Right lung (tissue), 5 donors: ENCODE results near the gene APH1B. TPM values are rescaled to one million over a fixed set of nuclear protein-coding genes. Genes with fewer than 3 reads are reported as not detected.
"Not testable (repeated sequence)": the region's sequence is repeated elsewhere in the genome, so short reads cannot be mapped to it uniquely, and the experiment has no call there.

Source experiments
- DNase-seq, 2 donors: peaks; one replicate each; pipeline ENCODE4 v3.0.0-alpha.2; 2013
- polyA plus RNA-seq, 5 donors: library from polyadenylated mRNA; unstranded; fragments of 120-200 nt; gene quantifications; one replicate each; pipeline versions ENCODE4 v1.2.1 to v1.2.3, GENCODE V29; 2013; ENCODE audit warnings: inconsistent platforms in 1 of 5, low replicate concordance in 1 of 5; ENCODE audit not compliant: insufficient read length in 5 of 5, insufficient read depth in 1 of 5

APH1B gene
- polyA plus RNA-seq, 5 donors = 22.0 to 30.6 (median 28.7) TPM

- no peak for DNase-seq
Observed at GRCh38 chr15:63329567-63330350, 52.4 kb downstream of the APH1B start.

GRCh38 chr15:63330926-63331325 lies 53.5 kb downstream of the APH1B start:
- no peak for DNase-seq

- DNase-seq = no peak
Observed at GRCh38 chr15:63331456-63331855, 54.1 kb downstream of the APH1B start.

DNA sequence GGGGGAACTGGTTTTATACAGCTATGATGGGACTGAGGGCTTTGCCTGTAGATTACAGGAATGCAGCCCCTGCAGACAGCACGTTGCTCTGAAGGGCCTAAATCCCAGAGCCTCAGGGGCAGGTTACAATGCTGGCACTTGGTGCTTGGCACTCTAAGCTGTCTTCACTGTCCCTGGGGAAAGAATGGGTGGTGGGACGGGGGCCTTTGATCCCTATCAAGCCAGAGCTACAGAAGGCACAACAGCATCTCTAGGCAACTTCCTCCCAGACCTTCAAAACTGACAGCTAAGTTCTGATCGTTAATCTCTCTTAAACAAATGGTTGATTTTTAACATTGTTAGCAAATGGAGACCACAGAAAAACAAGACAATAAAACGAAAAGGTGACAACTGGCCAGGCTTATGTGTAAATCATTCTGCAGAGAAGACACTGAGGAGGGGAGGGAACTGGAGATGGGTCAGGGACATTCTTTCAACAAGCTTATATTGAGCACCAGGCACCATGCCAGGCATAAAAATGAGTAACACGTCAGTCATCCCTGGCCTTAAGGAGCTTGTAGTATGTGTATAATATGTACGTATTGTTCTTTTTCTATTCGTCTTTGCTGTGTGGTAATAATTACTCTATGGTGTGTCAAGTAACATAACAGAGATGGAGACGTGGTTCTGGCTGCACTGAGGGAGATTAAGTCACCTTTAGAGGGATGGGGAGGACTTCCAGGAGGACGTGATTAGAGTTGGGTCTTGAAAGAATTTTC lies 55.1 kb downstream of the APH1B start:
- DNase-seq = no peak

DNA sequence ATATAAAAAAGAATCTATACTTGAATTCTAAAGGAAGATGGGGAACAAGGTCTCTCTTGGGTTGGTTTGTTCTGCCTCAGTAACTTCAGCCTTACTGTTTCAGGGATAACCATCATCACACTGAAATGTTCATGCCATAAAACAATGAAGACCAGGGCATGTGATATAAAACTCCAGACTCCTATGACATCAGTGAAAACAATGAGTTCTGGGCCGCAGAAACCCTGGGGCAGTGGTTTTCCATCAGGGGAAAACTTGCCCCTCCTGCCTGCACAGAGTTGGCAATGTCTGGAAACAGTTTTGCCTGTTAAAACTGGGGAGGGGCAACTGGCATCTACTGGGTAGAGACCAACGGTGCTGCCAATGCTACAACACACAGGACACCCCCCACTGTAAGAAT lies 57.4 kb downstream of the APH1B start:
- no peak for DNase-seq

GRCh38 chr15:63335543-63336240 lies 58.3 kb downstream of the APH1B start:
- no peak for DNase-seq

DNA sequence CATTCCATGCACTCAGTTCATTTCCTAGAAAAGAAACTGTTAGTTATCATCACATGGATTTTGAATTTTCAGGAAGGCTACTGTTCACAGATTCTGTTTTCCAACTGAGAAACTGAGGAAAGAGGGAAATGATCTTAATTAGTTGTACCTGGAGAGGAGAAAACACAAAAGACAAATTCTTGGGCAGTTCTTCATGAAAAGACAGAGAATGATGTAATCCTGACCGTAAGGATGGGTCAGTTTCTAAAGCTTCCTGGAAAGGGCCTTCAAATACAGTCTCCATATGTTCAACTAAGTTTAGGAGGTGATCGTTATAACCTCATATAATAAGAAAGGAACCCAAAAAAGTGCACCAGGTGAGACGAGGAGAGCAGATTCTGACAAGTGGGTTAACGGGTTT lies 59.6 kb downstream of the APH1B start:
- no peak for DNase-seq

DNA sequence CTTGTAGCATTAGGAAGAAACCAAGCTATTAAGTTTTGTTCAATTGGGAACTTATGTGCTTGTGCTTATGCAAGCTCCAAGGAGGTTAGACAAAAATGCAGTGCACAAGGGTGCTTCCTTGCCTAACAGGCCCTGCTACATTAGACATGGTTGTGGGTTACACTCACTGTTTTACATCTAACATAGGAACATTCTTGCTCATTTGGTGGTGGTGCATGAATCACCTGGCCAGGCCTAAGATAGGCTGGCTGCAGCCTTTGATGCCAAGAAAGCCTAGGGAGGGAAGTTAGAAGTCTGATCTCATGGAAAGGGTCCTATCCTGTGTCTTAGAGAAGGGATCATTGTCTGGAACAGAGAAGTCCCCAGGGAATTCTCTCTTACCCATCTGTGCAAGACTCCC lies 60.8 kb downstream of the APH1B start:
- no peak for DNase-seq

DNA sequence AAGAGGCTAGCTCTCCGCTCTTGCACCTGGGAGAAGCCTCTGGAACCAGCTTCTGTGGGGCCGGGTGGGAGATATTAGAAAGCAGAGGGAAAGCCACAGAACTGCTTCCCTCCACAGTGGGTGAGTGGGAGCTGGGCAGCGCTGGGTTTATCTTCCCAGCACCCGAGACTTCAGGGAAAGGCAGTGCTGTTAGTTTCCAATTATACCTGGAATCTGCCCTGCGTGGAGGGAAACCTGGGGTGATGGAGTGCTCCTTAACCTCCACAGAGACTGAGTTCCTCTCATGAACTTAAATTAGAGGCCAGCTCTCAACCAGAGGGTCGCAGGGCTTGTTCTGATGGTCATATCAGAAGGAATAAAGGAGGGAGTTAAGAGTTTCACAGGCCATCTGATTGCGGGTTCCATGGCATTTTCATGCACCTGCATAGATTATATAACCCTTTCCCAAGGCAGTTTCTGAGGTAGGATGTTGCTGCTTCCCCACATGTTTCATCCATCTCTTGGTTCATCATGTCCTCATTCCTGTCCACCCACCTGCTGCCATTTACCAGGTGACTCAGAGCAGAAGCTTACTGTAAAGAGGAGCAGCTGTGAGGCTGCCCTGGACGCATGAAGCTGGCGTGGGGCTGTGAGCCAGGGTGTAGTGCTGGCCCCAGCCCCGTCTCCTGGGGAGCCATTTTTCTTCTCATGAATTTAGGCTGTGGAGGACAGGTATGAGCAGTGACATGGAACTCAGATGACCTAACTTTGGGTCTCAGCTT lies 61.8 kb downstream of the APH1B start:
- DNase-seq = no peak

GRCh38 chr15:63339836-63340235 lies 62.4 kb downstream of the APH1B start:
- no peak for DNase-seq

DNA sequence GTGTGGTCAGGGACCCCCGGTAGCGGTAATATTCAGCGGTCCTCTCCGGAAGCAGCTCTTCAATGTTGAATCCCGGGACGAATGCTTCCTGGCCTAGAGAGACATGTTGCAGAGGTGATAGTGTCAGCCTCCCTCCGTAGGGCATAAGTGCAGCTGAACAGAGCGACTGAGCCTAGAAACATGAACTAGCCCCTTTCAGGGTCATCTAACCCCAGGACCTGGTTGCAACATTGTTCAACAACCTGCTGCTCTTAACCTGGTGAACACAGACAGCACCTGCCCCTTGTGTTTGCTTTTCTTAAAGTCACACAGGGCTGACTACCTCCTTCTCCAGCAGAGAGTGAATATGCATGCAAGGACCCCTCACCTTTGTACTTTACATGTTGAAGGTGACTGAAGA lies 62.9 kb downstream of the APH1B start:
- DNase-seq = no peak

- no peak for DNase-seq
Observed at GRCh38 chr15:63340878-63341277, 63.5 kb downstream of the APH1B start.

DNA sequence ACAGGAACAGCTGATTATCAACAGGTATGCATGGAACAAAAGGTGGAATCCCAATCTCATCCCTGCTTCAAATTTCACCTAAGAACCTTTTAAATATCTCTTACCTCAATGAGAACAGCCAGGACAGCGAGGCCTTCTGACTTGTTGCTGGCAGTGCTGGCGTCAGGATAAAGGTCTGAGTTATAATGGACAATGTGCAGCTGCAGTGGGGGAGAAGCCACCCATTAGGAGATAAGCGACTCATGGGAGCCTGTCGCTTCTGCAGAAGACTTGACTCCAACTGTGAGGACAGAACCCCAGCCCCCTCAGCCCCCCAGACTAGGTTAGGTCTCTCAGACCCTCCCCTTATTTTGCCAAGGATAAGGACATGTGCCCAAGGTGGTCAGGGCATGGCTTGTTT lies 64.5 kb downstream of the APH1B start:
- no peak for DNase-seq

GRCh38 chr15:63342996-63343562 lies 65.7 kb downstream of the APH1B start:
- DNase-seq = not testable (repeated sequence)

- DNase-seq = no peak
Observed at GRCh38 chr15:63344731-63345390, 67.5 kb downstream of the APH1B start.

- no peak for DNase-seq
Observed at GRCh38 chr15:63345391-63345752, 68.0 kb downstream of the APH1B start.

GRCh38 chr15:63347074-63347857 lies 69.9 kb downstream of the APH1B start:
- no peak for DNase-seq

DNA sequence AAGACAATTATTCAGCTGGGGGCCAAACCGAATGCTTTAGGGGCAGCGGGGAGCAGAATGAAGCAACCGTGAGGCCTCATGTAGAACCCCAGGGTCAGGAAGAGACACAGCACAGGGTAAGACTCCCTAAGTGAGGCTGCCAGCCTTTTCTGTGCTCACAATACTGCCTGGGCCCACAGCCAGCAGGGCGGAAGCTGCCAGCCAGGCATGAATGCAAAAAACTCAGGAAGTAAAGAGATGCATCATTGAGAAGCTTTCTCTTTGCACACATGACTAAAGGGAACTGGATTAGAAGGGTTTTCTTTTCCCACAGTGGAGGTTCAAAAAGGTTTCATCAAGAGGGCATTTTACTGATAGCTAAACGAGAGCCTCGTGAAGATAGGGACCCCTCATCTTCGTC lies 71.0 kb downstream of the APH1B start:
- peak; percentile 37 to 41 for DNase-seq

DNA sequence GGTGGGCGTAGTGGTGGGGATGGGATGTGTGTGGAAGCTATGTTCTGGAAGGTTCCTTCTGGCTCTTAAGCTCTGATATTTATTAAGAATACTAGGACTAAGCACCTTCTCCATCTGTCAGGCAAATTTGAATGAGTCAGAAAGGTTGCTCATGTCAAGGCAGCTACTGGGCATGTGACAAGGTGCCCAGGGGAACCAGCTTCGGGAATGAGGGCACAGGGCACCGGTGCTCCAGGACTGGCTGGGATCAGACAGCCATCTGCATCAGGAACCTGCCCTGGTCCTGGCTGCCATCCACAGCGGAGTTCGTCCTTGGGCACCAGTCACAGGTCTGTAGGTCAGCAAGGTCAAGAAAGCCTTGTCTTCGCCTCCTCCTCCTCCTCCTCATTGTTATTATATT lies 71.8 kb downstream of the APH1B start:
- DNase-seq = no peak

GRCh38 chr15:63349621-63350020 lies 72.2 kb downstream of the APH1B start:
- no peak for DNase-seq
